RWPE2 (cell line): ENCODE data around the gene PCDHGC3.

Source experiments
- ATAC-seq: fragments of 200-7000 bp; cut with Tn5 transposase; 3 replicates; pipeline ENCODE4 v1.9.1; 2021; ENCODE audit warnings: low read depth
- DNase-seq: peaks from one replicate; pipeline ENCODE4 v3.0.0-alpha.2; 2020; ENCODE audit warnings: low spot score
- H3K27ac ChIP-seq: fragments of 450-650 bp; 2 replicates; pipeline ENCODE4 v1.5.1; 2017; ENCODE audit warnings: mild to moderate bottlenecking; ENCODE audit not compliant: poor library complexity, severe bottlenecking
- H3K27me3 ChIP-seq: fragments of 250-450 bp; sonication (Bioruptor Pico); 2 replicates; pipeline ENCODE4 v1.5.1; 2021; ENCODE audit warnings: mild to moderate bottlenecking, moderate library complexity; ENCODE audit not compliant: insufficient read depth, poor library complexity, severe bottlenecking
- H3K36me3 ChIP-seq: fragments of 250-450 bp; sonication (Bioruptor Pico); 2 replicates; pipeline ENCODE4 v1.5.1; 2020; ENCODE audit warnings: low read depth, mild to moderate bottlenecking, moderate library complexity
- H3K4me1 ChIP-seq: fragments of 250-450 bp; sonication (Bioruptor Pico); 2 replicates; pipeline ENCODE4 v1.5.1; 2021; ENCODE audit warnings: mild to moderate bottlenecking, moderate library complexity; ENCODE audit not compliant: insufficient read depth, poor library complexity, severe bottlenecking
- H3K4me3 ChIP-seq: fragments of 250-450 bp; sonication (Bioruptor Pico); 2 replicates; pipeline ENCODE4 v1.5.1; 2021; ENCODE audit warnings: mild to moderate bottlenecking, moderate library complexity; ENCODE audit not compliant: severe bottlenecking
- H3K9me3 ChIP-seq: fragments of 250-450 bp; sonication (Bioruptor Pico); 2 replicates; pipeline ENCODE4 v1.5.1; 2021; ENCODE audit warnings: mild to moderate bottlenecking, moderate library complexity; ENCODE audit not compliant: severe bottlenecking
- CTCF ChIP-seq: fragments of 450-650 bp; IDR thresholded peaks from one replicate; pipeline ENCODE4 v1.5.1; 2017; ENCODE audit warnings: mild to moderate bottlenecking, moderate library complexity; ENCODE audit not compliant: poor library complexity, severe bottlenecking

PCDHGC3 gene

GRCh38 chr5:141507387-141508091 lies 31.8 kb downstream of the PCDHGC3 start:
- Histone ChIP-seq H3K4me1 (peaks cover 17% of the 10 kb centered on the region), H3K27me3 (no peaks in the 10 kb centered on the region), H3K4me3 (no peak overlapping the region), H3K9me3 (no peaks in the 10 kb centered on the region), H3K27ac (peak overlapping the region; percentile 88), H3K36me3 (peaks cover 11% of the 10 kb centered on the region; the same call in 1 of the 2 replicates)
- ATAC-seq (no peak), DNase-seq (no peak)
- no peak for TF ChIP-seq CTCF

DNA sequence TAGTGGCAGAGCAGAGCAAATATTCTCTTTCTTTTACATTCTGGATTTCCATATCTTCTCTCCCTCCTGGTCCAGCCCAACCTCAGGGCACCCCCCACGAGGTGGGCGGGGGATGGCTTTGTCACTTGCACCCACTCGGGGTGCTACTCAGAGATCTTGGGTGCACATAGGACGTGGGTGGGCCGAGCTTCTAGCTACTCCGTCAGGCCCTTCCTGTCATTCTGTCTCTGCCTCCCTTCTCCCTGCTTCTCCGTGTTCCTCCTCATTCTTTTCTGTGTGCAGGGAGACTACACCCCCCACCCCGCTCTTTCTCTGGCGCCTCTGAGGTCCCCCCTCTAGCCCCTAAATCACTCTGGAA lies 32.7 kb downstream of the PCDHGC3 start:
- Histone ChIP-seq H3K36me3 (peaks cover 14% of the 10 kb centered on the region), H3K27me3 (no peaks in the 10 kb centered on the region), H3K4me3 (no peak overlapping the region), H3K9me3 (no peaks in the 10 kb centered on the region), H3K27ac (peak overlapping the region; percentile 88), H3K4me1 (peaks cover 25% of the 10 kb centered on the region)
- no peak for ATAC-seq
- TF ChIP-seq CTCF = no peak
- DNase-seq = no peak

DNA sequence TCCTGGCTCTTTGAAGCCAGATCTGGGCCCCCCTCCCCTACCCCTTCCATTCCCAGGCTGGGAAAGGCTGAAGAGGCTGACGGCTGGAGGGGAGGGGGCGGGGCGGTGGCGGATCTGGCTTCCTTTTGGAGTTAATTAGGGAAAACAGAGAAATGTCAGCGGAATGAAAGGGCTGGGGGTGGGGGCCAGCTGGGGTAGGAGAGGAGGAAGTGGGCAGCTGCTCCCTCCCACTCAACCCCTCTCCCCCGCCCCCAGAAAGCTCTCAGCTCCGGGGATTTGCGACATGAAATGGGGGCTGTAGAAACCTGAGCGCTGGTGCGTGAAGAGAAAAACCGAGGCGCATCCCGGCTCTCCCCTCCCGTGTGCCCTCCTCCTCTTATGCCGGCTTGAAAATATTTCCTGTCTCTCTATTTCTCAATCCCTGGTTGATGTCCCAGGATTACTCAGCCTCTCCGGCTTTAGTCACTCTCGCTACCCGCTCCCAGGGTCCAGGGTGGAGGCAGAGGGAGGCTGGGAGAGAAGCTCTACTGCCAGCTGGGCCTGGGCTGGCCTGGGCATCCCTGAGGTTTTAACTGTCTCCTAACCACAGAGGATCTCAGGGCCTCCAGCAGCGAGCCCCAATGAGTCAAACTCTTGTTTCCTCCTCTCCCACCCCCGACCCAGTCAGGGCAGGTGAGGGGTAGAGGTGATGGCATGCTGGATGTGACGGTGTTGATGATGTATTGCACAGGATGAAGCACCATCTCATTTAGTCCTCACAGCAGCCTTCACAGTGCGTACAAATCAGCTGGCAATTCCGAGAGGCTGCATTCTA lies 33.2 kb downstream of the PCDHGC3 start:
- Histone ChIP-seq H3K27ac (peak overlapping the region; percentile 88), H3K4me1 (peaks cover 30% of the 10 kb centered on the region), H3K27me3 (no peaks in the 10 kb centered on the region), H3K4me3 (no peak overlapping the region), H3K36me3 (peaks cover 14% of the 10 kb centered on the region), H3K9me3 (no peaks in the 10 kb centered on the region)
- ATAC-seq (peak; percentile 86), DNase-seq (peak; percentile 91)
- no peak for TF ChIP-seq CTCF

DNA sequence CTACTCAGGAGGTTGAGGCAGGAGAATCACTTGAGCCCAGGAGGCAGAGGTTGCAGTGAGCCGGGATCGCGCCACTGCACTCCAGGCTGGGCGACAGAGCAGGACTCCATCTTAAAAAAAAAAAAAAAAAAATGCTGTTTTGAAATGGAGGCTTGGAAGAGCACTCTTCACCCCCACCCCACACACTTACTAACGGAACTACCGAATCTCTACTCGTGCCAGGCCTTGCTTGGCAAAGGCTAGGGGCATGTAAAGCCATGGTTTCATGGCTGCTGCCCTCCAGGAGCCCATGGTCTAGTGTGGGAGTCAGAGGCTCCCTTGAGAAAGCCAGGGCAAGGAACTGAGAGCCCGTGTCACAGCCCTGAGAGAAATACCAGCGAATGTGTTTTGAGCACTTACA lies 34.4 kb downstream of the PCDHGC3 start:
- Histone ChIP-seq H3K4me1 (peaks cover 42% of the 10 kb centered on the region), H3K9me3 (no peaks in the 10 kb centered on the region), H3K36me3 (peaks cover 14% of the 10 kb centered on the region), H3K27me3 (no peaks in the 10 kb centered on the region), H3K27ac (peak overlapping the region; percentile 88), H3K4me3 (no peak overlapping the region)
- DNase-seq = no peak
- ATAC-seq = no peak
- no peak for TF ChIP-seq CTCF
